ENCODE measurements around the gene HTR1D. TPM values are rescaled to one million over a fixed set of nuclear protein-coding genes. Genes with fewer than 3 reads are reported as not detected.

HTR1D gene
- total RNA-seq, 6 experiments from 2014 or later = 0.17 to 0.53 (median 0.44) TPM

GRCh38 chr1:23222742-23223141, 5.4 kb upstream of the HTR1D start:
- Mint-ChIP-seq H3K36me3 (ENCODE audit: low read depth) (no peaks in the 10 kb centered on the region), H3K9me3 (no peaks in the 10 kb centered on the region), H3K27me3 (ENCODE audit: insufficient read depth) (no peaks in the 10 kb centered on the region; the same call in none of the 2 replicates), H3K4me1 (ENCODE audit: low read depth) (peaks cover 31% of the 10 kb centered on the region), H3K27ac (no peak overlapping the region), H3K4me3 (no peak overlapping the region)
- no peak for DNase-seq
- TF ChIP-seq CTCF (IDR thresholded peaks at IDR 0.05) = no peak

- Mint-ChIP-seq H3K27me3 (ENCODE audit: insufficient read depth) (no peaks in the 10 kb centered on the region; the same call in none of the 2 replicates), H3K9me3 (no peaks in the 10 kb centered on the region), H3K4me3 (no peak overlapping the region), H3K36me3 (ENCODE audit: low read depth) (no peaks in the 10 kb centered on the region), H3K27ac (no peak overlapping the region), H3K4me1 (ENCODE audit: low read depth) (peaks cover 31% of the 10 kb centered on the region)
- TF ChIP-seq CTCF (IDR thresholded peaks at IDR 0.05) = no peak
- DNase-seq = no peak
Measured at GRCh38 chr1:23222331-23222730, 5.0 kb upstream of the HTR1D start.

GRCh38 chr1:23221107-23221506, 3.8 kb upstream of the HTR1D start:
- Mint-ChIP-seq H3K9me3 (no peaks in the 10 kb centered on the region), H3K4me3 (no peak overlapping the region), H3K27me3 (ENCODE audit: insufficient read depth) (peaks cover 3% of the 10 kb centered on the region), H3K36me3 (ENCODE audit: low read depth) (no peaks in the 10 kb centered on the region), H3K27ac (no peak overlapping the region), H3K4me1 (ENCODE audit: low read depth) (peaks cover 33% of the 10 kb centered on the region)
- no peak for DNase-seq
- TF ChIP-seq CTCF (IDR thresholded peaks at IDR 0.05) = no peak

GRCh38 chr1:23216771-23217420, 406 bp downstream of the HTR1D start:
- H3K9me3 Mint-ChIP-seq = no peaks in the 10 kb centered on the region
- H3K27me3 Mint-ChIP-seq (ENCODE audit: insufficient read depth) = peaks cover 8% of the 10 kb centered on the region
- peak; percentile 90 for TF ChIP-seq CTCF (IDR thresholded peaks at IDR 0.05)

GRCh38 chr1:23215751-23216449, 1.4 kb downstream of the HTR1D start:
- DNase-seq = no peak
- TF ChIP-seq CTCF (IDR thresholded peaks at IDR 0.05) = no peak
- Mint-ChIP-seq H3K4me1 (ENCODE audit: low read depth) (peaks cover 23% of the 10 kb centered on the region), H3K27me3 (ENCODE audit: insufficient read depth) (peaks cover 8% of the 10 kb centered on the region), H3K27ac (no peak overlapping the region), H3K4me3 (no peak overlapping the region; the same call in 1 of the 2 replicates), H3K9me3 (no peaks in the 10 kb centered on the region), H3K36me3 (ENCODE audit: low read depth) (no peaks in the 10 kb centered on the region)

More at GRCh38 chr1:23216771-23217420, 406 bp downstream of the HTR1D start:
- H3K27ac Mint-ChIP-seq = no peak overlapping the region
- no peak overlapping the region for H3K4me3 Mint-ChIP-seq
- DNase-seq = no peak
- peaks cover 21% of the 10 kb centered on the region for H3K4me1 Mint-ChIP-seq (ENCODE audit: low read depth)
- no peaks in the 10 kb centered on the region for H3K36me3 Mint-ChIP-seq (ENCODE audit: low read depth)

All from HFFc6 (cell line).